ENCODE results near the gene FSHB. TPM values are rescaled to one million over a fixed set of nuclear protein-coding genes. Genes with fewer than 3 reads are reported as not detected.

FSHB gene
- total and polyA plus RNA-seq, 2 of the 8 experiments (the other 6 are each of a cell fraction or from before 2014, with no cell fraction given) = not detected

DNA sequence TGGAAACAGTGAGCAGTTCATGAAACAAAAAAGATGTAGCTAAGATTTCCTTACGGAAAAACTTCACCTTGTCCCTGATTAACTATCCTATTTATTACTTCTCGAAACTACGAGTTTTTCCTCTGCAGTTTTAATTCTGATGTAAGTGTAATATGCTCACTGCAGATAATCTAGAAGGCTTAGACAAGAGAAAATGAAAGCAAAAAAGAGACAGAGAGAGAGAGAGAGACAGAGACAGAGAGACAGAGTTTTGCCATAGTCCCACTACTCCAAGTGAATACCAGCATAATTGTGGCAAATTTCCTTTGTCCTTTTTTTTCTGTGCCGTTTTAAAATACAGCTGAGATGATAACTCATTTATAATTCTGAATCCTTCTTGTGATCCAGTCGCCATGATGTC is 24.8 kb downstream of the FSHB start (continued):
- TF ChIP-seq, protein P1, sequence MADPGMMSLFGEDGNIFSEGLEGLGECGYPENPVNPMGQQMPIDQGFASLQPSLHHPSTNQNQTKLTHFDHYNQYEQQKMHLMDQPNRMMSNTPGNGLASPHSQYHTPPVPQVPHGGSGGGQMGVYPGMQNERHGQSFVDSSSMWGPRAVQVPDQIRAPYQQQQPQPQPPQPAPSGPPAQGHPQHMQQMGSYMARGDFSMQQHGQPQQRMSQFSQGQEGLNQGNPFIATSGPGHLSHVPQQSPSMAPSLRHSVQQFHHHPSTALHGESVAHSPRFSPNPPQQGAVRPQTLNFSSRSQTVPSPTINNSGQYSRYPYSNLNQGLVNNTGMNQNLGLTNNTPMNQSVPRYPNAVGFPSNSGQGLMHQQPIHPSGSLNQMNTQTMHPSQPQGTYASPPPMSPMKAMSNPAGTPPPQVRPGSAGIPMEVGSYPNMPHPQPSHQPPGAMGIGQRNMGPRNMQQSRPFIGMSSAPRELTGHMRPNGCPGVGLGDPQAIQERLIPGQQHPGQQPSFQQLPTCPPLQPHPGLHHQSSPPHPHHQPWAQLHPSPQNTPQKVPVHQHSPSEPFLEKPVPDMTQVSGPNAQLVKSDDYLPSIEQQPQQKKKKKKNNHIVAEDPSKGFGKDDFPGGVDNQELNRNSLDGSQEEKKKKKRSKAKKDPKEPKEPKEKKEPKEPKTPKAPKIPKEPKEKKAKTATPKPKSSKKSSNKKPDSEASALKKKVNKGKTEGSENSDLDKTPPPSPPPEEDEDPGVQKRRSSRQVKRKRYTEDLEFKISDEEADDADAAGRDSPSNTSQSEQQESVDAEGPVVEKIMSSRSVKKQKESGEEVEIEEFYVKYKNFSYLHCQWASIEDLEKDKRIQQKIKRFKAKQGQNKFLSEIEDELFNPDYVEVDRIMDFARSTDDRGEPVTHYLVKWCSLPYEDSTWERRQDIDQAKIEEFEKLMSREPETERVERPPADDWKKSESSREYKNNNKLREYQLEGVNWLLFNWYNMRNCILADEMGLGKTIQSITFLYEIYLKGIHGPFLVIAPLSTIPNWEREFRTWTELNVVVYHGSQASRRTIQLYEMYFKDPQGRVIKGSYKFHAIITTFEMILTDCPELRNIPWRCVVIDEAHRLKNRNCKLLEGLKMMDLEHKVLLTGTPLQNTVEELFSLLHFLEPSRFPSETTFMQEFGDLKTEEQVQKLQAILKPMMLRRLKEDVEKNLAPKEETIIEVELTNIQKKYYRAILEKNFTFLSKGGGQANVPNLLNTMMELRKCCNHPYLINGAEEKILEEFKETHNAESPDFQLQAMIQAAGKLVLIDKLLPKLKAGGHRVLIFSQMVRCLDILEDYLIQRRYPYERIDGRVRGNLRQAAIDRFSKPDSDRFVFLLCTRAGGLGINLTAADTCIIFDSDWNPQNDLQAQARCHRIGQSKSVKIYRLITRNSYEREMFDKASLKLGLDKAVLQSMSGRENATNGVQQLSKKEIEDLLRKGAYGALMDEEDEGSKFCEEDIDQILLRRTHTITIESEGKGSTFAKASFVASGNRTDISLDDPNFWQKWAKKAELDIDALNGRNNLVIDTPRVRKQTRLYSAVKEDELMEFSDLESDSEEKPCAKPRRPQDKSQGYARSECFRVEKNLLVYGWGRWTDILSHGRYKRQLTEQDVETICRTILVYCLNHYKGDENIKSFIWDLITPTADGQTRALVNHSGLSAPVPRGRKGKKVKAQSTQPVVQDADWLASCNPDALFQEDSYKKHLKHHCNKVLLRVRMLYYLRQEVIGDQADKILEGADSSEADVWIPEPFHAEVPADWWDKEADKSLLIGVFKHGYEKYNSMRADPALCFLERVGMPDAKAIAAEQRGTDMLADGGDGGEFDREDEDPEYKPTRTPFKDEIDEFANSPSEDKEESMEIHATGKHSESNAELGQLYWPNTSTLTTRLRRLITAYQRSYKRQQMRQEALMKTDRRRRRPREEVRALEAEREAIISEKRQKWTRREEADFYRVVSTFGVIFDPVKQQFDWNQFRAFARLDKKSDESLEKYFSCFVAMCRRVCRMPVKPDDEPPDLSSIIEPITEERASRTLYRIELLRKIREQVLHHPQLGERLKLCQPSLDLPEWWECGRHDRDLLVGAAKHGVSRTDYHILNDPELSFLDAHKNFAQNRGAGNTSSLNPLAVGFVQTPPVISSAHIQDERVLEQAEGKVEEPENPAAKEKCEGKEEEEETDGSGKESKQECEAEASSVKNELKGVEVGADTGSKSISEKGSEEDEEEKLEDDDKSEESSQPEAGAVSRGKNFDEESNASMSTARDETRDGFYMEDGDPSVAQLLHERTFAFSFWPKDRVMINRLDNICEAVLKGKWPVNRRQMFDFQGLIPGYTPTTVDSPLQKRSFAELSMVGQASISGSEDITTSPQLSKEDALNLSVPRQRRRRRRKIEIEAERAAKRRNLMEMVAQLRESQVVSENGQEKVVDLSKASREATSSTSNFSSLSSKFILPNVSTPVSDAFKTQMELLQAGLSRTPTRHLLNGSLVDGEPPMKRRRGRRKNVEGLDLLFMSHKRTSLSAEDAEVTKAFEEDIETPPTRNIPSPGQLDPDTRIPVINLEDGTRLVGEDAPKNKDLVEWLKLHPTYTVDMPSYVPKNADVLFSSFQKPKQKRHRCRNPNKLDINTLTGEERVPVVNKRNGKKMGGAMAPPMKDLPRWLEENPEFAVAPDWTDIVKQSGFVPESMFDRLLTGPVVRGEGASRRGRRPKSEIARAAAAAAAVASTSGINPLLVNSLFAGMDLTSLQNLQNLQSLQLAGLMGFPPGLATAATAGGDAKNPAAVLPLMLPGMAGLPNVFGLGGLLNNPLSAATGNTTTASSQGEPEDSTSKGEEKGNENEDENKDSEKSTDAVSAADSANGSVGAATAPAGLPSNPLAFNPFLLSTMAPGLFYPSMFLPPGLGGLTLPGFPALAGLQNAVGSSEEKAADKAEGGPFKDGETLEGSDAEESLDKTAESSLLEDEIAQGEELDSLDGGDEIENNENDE (IDR thresholded peaks at IDR 0.05; ENCODE audit: insufficient replicate concordance, low read length) = no peak
- TF ChIP-seq HDAC2 (IDR thresholded peaks at IDR 0.05; ENCODE audit: borderline replicate concordance in 1 of 2, low read depth in 2 of 2, low read length in 2 of 2) = no peak
- TF ChIP-seq ASH2L (IDR thresholded peaks at IDR 0.05; ENCODE audit: low read length) = no peak
- no peak for TF ChIP-seq CHD2 (IDR thresholded peaks at IDR 0.05; ENCODE audit: low read length)
- TF ChIP-seq POU5F1 (IDR thresholded peaks at IDR 0.05; ENCODE audit: low read depth, low read length) = no peak
- TF ChIP-seq, protein P2, sequence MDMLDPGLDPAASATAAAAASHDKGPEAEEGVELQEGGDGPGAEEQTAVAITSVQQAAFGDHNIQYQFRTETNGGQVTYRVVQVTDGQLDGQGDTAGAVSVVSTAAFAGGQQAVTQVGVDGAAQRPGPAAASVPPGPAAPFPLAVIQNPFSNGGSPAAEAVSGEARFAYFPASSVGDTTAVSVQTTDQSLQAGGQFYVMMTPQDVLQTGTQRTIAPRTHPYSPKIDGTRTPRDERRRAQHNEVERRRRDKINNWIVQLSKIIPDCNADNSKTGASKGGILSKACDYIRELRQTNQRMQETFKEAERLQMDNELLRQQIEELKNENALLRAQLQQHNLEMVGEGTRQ (IDR thresholded peaks at IDR 0.05; ENCODE audit: low read length) = no peak
- no peak for TF ChIP-seq NANOG (IDR thresholded peaks at IDR 0.05; ENCODE audit: insufficient read depth, low read depth, low read length, poor library complexity, severe bottlenecking)
- TF ChIP-seq TBP (IDR thresholded peaks at IDR 0.05; ENCODE audit: low read depth, low read length) = no peak
- TF ChIP-seq PHF8 (conservative IDR thresholded peaks at IDR 0.05; ENCODE audit: low read depth, low read length) = no peak
- TF ChIP-seq CEBPB (IDR thresholded peaks at IDR 0.05; ENCODE audit: low read depth, low read length) = no peak
- no peak for TF ChIP-seq POLR2AphosphoS5 (IDR thresholded peaks at IDR 0.05; ENCODE audit: low read depth, low read length)

Measured in H1 (cell line).